Loucy (cell line): ENCODE measurements around the gene TNRC6B.

ENCODE experiments used
- H2AFZ ChIP-seq: fragments of 200-600 bp; sonication (generic); 2 replicates; pipeline ENCODE4 v1.6.0; 2016; ENCODE audit warnings: antibody characterized with exemption, mild to moderate bottlenecking, low read length, moderate library complexity
- H3F3A ChIP-seq: fragments of 200-600 bp; 2 replicates; pipeline ENCODE4 v1.6.0; 2016; ENCODE audit warnings: antibody characterized with exemption, low read depth, mild to moderate bottlenecking
- H3K27me3 ChIP-seq: fragments of 200-600 bp; sonication (generic); 2 replicates; pipeline ENCODE4 v1.6.1; 2014; ENCODE audit warnings: low read length, mild to moderate bottlenecking; ENCODE audit not compliant: insufficient read depth, poor library complexity, severe bottlenecking
- H3K36me3 ChIP-seq: fragments of 200-600 bp; sonication (generic); 2 replicates; pipeline ENCODE4 v1.6.1; 2016; ENCODE audit warnings: low read length; ENCODE audit not compliant: insufficient read depth
- H3K4me1 ChIP-seq: fragments of 200-600 bp; sonication (generic); 2 replicates; pipeline ENCODE4 v1.5.1; 2014; ENCODE audit warnings: low read length, mild to moderate bottlenecking; ENCODE audit not compliant: insufficient read depth, poor library complexity, severe bottlenecking
- H3K4me2 ChIP-seq: fragments of 200-600 bp; sonication (generic); 2 replicates; pipeline ENCODE4 v1.6.0; 2014; ENCODE audit warnings: antibody characterized with exemption, low read length, low read depth, mild to moderate bottlenecking; ENCODE audit not compliant: poor library complexity, severe bottlenecking
- H3K4me3 ChIP-seq: fragments of 200-600 bp; sonication (generic); 2 replicates; pipeline ENCODE4 v1.5.1; 2014; ENCODE audit warnings: low read length, mild to moderate bottlenecking, mixed read lengths; ENCODE audit not compliant: poor library complexity, severe bottlenecking
- H3K79me2 ChIP-seq: fragments of 200-600 bp; sonication (generic); 2 replicates; pipeline ENCODE4 v1.6.1; 2014; ENCODE audit warnings: low read length; ENCODE audit not compliant: insufficient read depth
- H3K9ac ChIP-seq: fragments of 200-600 bp; sonication (generic); 2 replicates; pipeline ENCODE4 v1.6.0; 2014; ENCODE audit warnings: mild to moderate bottlenecking, low read depth, low read length, moderate library complexity; ENCODE audit not compliant: poor library complexity, severe bottlenecking
- H3K9me2 ChIP-seq: fragments of 200-600 bp; sonication (generic); replicated peaks from 2 replicates; pipeline ENCODE4 v1.6.1; 2016; ENCODE audit warnings: low read depth, low read length, mixed read lengths
- H3K9me3 ChIP-seq: fragments of 200-600 bp; sonication (generic); 2 replicates; pipeline ENCODE4 v1.6.1; 2014; ENCODE audit warnings: mild to moderate bottlenecking, antibody characterized with exemption, low read length, low read depth; ENCODE audit not compliant: insufficient read depth
- H4K20me1 ChIP-seq: fragments of 200-600 bp; sonication (generic); 2 replicates; pipeline ENCODE4 v1.6.0; 2014; ENCODE audit warnings: antibody characterized with exemption, low read length, mild to moderate bottlenecking; ENCODE audit not compliant: insufficient read depth, poor library complexity, severe bottlenecking
- EZH2phosphoT487 ChIP-seq: fragments of 200-600 bp; IDR thresholded peaks from 2 replicates; pipeline ENCODE4 v1.6.1; 2018; ENCODE audit warnings: antibody characterized with exemption, mild to moderate bottlenecking, moderate library complexity, borderline replicate concordance
- TF ChIP-seq, protein P1 (sequence below): fragments of 200-600 bp; sonication (generic); conservative IDR thresholded peaks from 2 replicates; pipeline ENCODE4 v1.5.1; 2014; ENCODE audit warnings: mild to moderate bottlenecking, antibody characterized with exemption, low read length

TNRC6B gene

DNA sequence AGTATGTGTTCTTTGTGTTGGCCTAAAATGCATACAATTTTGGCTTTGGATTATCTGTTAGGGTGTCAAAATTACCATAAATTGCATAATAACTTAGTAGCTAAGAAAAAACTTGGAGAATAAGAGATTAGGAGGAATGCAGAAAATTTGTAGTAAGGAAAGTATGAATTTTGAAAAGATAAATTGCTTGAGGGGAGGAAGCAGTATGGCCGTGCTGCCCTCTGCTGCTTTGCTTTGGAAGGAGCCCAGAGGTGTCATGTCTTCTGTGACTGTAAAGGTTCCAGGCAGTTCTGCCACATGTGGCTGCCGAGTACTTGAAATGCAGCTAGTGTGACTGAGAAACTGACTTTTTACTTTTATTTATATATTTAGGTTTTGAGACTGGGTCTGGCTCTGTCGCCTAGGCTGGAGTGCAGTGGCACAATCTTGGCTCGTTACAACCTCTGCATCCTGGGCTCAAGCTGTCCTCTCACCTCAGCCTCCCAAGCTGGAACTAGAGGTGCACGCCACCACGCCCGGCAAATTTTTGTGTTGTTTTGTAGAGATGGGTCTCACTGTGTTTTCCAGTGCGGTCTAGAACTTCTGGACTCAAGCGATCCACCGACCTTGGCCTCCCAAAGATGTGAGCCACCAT, 170.4 kb downstream of the TNRC6B start:
- H2AFZ ChIP-seq, result no peak overlapping the region
- peak overlapping the region; percentile 84 for H3K9ac ChIP-seq
- H3K9me3 ChIP-seq, result no peaks in the 10 kb centered on the region
- no peak for TF ChIP-seq EZH2phosphoT487
- TF ChIP-seq, protein P1, sequence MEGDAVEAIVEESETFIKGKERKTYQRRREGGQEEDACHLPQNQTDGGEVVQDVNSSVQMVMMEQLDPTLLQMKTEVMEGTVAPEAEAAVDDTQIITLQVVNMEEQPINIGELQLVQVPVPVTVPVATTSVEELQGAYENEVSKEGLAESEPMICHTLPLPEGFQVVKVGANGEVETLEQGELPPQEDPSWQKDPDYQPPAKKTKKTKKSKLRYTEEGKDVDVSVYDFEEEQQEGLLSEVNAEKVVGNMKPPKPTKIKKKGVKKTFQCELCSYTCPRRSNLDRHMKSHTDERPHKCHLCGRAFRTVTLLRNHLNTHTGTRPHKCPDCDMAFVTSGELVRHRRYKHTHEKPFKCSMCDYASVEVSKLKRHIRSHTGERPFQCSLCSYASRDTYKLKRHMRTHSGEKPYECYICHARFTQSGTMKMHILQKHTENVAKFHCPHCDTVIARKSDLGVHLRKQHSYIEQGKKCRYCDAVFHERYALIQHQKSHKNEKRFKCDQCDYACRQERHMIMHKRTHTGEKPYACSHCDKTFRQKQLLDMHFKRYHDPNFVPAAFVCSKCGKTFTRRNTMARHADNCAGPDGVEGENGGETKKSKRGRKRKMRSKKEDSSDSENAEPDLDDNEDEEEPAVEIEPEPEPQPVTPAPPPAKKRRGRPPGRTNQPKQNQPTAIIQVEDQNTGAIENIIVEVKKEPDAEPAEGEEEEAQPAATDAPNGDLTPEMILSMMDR, result peak; percentile 96
- H3F3A ChIP-seq, result peaks cover 7% of the 10 kb centered on the region
- peaks cover 45% of the 10 kb centered on the region for H3K79me2 ChIP-seq
- H3K27me3 ChIP-seq, result no peaks in the 10 kb centered on the region
- H4K20me1 ChIP-seq, result peaks cover 20% of the 10 kb centered on the region
- H3K9me2 ChIP-seq, result no peaks in the 10 kb centered on the region
- peak overlapping the region; percentile 87 for H3K4me2 ChIP-seq
- peaks cover 21% of the 10 kb centered on the region for H3K4me1 ChIP-seq
- H3K4me3 ChIP-seq, result peak overlapping the region; percentile 86
- H3K36me3 ChIP-seq, result peaks cover 11% of the 10 kb centered on the region; the same call in 1 of the 2 replicates

DNA sequence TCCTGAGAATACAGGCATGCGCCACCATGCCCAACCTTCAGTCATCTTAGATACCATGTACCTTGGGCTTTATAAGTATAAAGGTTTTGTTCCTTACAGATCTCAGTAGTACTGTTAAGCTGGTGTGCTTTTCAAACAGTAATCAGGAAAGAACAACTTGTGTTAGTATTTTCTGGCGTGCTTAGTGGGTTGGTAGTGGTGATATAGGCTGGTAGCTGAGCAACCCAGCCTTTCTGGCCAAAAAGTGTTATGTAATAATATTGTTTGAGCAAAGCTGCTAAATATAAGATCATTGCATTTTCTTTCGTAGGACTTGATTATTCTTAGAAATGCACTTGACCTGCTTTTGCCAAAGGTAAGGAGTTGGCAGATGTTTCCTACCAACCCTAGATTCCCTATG, 175.0 kb downstream of the TNRC6B start:
- Histone ChIP-seq H3K4me2 (no peak overlapping the region), H4K20me1 (peaks cover 10% of the 10 kb centered on the region), H2AFZ (no peak overlapping the region), H3K9me2 (no peaks in the 10 kb centered on the region), H3F3A (no peaks in the 10 kb centered on the region), H3K4me3 (no peak overlapping the region), H3K9me3 (no peaks in the 10 kb centered on the region), H3K36me3 (peaks cover 25% of the 10 kb centered on the region; the same call in 1 of the 2 replicates), H3K9ac (no peak overlapping the region), H3K79me2 (peaks cover 31% of the 10 kb centered on the region), H3K4me1 (peaks cover 12% of the 10 kb centered on the region), H3K27me3 (no peaks in the 10 kb centered on the region)
- TF ChIP-seq EZH2phosphoT487, result no peak
- TF ChIP-seq, protein P1, result no peak

DNA sequence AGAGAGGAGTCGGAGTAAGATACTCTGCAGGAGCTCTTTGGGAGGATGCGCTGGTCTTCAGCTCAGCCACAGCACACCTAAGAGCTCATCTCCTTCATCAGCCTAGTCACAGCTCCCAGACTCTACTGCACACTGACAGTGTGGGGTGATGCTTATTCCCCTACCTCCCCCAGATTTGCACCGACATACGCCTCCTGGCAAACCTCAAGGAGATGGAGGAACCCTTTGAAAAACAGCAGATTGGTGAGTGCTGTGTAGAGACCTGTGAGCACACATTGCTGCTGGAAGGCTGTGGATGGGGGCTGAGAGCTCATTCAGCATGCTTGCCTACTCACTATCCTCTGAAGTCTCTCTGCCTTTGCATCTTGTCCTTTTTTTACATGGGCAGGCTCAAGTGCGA, 183.4 kb downstream of the TNRC6B start:
- H3F3A ChIP-seq, result no peaks in the 10 kb centered on the region
- H3K27me3 ChIP-seq, result no peaks in the 10 kb centered on the region
- H3K9me3 ChIP-seq, result no peaks in the 10 kb centered on the region
- H3K36me3 ChIP-seq, result peaks cover 72% of the 10 kb centered on the region
- H2AFZ ChIP-seq, result no peak overlapping the region
- H3K4me3 ChIP-seq, result no peak overlapping the region
- no peaks in the 10 kb centered on the region for H3K79me2 ChIP-seq
- H3K9me2 ChIP-seq, result no peaks in the 10 kb centered on the region
- no peak overlapping the region for H3K9ac ChIP-seq
- no peaks in the 10 kb centered on the region for H4K20me1 ChIP-seq
- TF ChIP-seq EZH2phosphoT487, result no peak
- TF ChIP-seq, protein P1, result no peak
- H3K4me2 ChIP-seq, result no peak overlapping the region
- H3K4me1 ChIP-seq, result no peaks in the 10 kb centered on the region
